Stomach (tissue), 4 donors: ENCODE measurements around the gene CNTN1.

Experiments
- EP300 ChIP-seq: sonication (generic); formaldehyde crosslinking; IDR thresholded peaks from one replicate; pipeline ENCODE4 v1.6.1; 2017; ENCODE audit warnings: antibody characterized with exemption
- POLR2A ChIP-seq, 4 donors: fragments of 450-650 bp; IDR thresholded peaks; one replicate each; pipeline ENCODE4 v1.6.1; 2016; ENCODE audit warnings: antibody characterized with exemption in 4 of 4, control low read depth in 2 of 4, mild to moderate bottlenecking in 1 of 4, moderate library complexity in 1 of 4
- POLR2AphosphoS5 ChIP-seq, 3 donors: sonication (generic); formaldehyde crosslinking; IDR thresholded peaks; one replicate each; pipeline ENCODE4 v1.6.1; 2016; ENCODE audit warnings: antibody characterized with exemption in 3 of 3
- TF ChIP-seq, protein P1 (sequence below), 7 experiments: fragments of 450-650 bp in 4 of 7; fragments of 200-600 bp in 3 of 7; sonication (generic) in 3 of 7; IDR thresholded peaks; one replicate each; pipeline ENCODE4 v1.5.1; 2016 to 2019; ENCODE audit warnings: antibody characterized with exemption in 7 of 7, control low read depth in 2 of 7, mild to moderate bottlenecking in 1 of 7

DNA sequence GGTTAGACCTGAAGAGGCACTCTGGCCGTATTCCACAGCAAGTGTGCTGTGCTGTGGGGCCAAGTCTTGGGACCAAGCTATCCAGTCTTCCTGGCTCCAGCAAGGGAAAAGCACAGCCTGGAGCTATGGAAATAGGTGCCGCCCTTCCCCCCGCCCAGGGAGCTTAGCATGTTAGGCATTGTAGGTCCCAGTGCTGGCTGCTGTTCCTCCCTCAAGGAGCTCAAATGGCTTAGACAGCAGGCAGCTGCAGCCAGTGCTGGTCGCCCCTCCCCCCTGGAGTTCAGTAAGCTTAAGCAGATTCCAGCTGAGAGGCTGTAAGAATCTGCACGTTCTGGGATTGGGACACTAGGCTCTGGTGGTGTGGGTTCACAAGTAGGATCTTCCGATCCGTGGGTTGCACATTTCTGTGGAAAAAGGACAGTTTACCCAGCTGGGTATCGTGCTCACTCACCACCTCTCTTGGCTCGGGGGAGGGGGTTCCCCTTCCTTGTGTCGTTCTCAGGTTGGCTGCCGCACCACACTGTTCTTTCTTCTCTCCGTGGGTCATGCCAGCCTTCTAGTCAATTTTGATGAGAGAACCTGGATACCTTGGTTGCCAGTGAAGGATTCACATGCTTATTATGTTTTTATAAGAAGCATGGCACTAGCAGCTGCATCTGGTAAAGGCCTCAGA lies 127.3 kb downstream of the CNTN1 start:
- TF ChIP-seq, protein P1, sequence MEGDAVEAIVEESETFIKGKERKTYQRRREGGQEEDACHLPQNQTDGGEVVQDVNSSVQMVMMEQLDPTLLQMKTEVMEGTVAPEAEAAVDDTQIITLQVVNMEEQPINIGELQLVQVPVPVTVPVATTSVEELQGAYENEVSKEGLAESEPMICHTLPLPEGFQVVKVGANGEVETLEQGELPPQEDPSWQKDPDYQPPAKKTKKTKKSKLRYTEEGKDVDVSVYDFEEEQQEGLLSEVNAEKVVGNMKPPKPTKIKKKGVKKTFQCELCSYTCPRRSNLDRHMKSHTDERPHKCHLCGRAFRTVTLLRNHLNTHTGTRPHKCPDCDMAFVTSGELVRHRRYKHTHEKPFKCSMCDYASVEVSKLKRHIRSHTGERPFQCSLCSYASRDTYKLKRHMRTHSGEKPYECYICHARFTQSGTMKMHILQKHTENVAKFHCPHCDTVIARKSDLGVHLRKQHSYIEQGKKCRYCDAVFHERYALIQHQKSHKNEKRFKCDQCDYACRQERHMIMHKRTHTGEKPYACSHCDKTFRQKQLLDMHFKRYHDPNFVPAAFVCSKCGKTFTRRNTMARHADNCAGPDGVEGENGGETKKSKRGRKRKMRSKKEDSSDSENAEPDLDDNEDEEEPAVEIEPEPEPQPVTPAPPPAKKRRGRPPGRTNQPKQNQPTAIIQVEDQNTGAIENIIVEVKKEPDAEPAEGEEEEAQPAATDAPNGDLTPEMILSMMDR (IDR thresholded peaks at IDR 0.05), result no peak
- TF ChIP-seq POLR2AphosphoS5 (IDR thresholded peaks at IDR 0.05) (no peak), POLR2A (IDR thresholded peaks at IDR 0.05) (no peak), EP300 (no peak)
